Muscle of leg (tissue), 11 donors: ENCODE results near the gene DENND5B. TPM values are rescaled to one million over a fixed set of nuclear protein-coding genes. Genes with fewer than 3 reads are reported as not detected.
"Not testable (repeated sequence)": the region's sequence is repeated elsewhere in the genome, so short reads cannot be mapped to it uniquely, and the experiment has no call there.

Source experiments
- DNase-seq: peaks from one replicate; pipeline ENCODE4 v3.0.0; 2013
- H3K27ac ChIP-seq: one replicate; pipeline ENCODE4 v1.5.1; 2013; ENCODE audit warnings: mild to moderate bottlenecking, low read length, control low read depth
- H3K27me3 ChIP-seq: one replicate; pipeline ENCODE4 v1.6.1; 2013; ENCODE audit warnings: low read length; ENCODE audit not compliant: control insufficient read depth, insufficient read depth
- H3K36me3 ChIP-seq: one replicate; pipeline ENCODE4 v1.6.1; 2013; ENCODE audit warnings: low read length; ENCODE audit not compliant: control insufficient read depth, insufficient read depth
- H3K4me1 ChIP-seq: one replicate; pipeline ENCODE4 v1.6.1; 2013; ENCODE audit warnings: low read length; ENCODE audit not compliant: control insufficient read depth, insufficient read depth
- H3K4me3 ChIP-seq: one replicate; pipeline ENCODE4 v1.5.1; 2013; ENCODE audit warnings: low read length, control low read depth
- H3K9me3 ChIP-seq: replicated peaks from 2 replicates; pipeline ENCODE4 v1.6.1; 2013; ENCODE audit warnings: low read depth, low read length; ENCODE audit not compliant: control insufficient read depth
- WGBS: methylation state at CpG from one replicate; pipeline ENCODE4 v1.1.5; 2013; ENCODE audit warnings: missing lambda C conversion rate; ENCODE audit not compliant: insufficient coverage; 5-methylcytosine and 5-hydroxymethylcytosine counted together
- polyA plus RNA-seq, 8 donors: library from polyadenylated mRNA; unstranded; fragments of 120-200 nt; gene quantifications; one replicate each; pipeline versions ENCODE4 v1.2.1 to v1.2.3, GENCODE V29; 2013; ENCODE audit warnings: inconsistent platforms in 1 of 8, low replicate concordance in 1 of 8; ENCODE audit not compliant: insufficient read length in 8 of 8, insufficient read depth in 1 of 8
- total RNA-seq: library from RNA; stranded (reverse); fragments of 120-200 nt; gene quantifications from one replicate; pipeline ENCODE4 v1.2.4, GENCODE V29; 2013

DENND5B gene
- total and polyA plus RNA-seq, 9 donors = 13.2 to 22.3 (median 20.0) TPM

GRCh38 chr12:31478898-31479297, 112.0 kb downstream of the DENND5B start:
- DNase-seq = no peak
- Histone ChIP-seq H3K27ac (no peak overlapping the region), H3K4me1 (no peaks in the 10 kb centered on the region), H3K4me3 (no peak overlapping the region), H3K27me3 (no peaks in the 10 kb centered on the region), H3K9me3 (no peaks in the 10 kb centered on the region), H3K36me3 (peaks cover 7% of the 10 kb centered on the region)
- WGBS = no CpG with 5 or more reads among the region's 3 CpGs

GRCh38 chr12:31478425-31478824, 112.5 kb downstream of the DENND5B start:
- 100% methylated on average over 2 of the region's 5 CpGs for WGBS
- Histone ChIP-seq H3K27me3 (no peaks in the 10 kb centered on the region), H3K4me3 (no peak overlapping the region), H3K36me3 (peaks cover 7% of the 10 kb centered on the region), H3K4me1 (no peaks in the 10 kb centered on the region), H3K27ac (no peak overlapping the region), H3K9me3 (no peaks in the 10 kb centered on the region)
- DNase-seq = no peak

GRCh38 chr12:31477687-31478086, 113.2 kb downstream of the DENND5B start:
- H3K4me3 ChIP-seq = no peak overlapping the region
- H3K36me3 ChIP-seq = peaks cover 7% of the 10 kb centered on the region
- no peaks in the 10 kb centered on the region for H3K4me1 ChIP-seq
- no peak for DNase-seq
- H3K27ac ChIP-seq = no peak overlapping the region
- H3K9me3 ChIP-seq = no peaks in the 10 kb centered on the region
- no peaks in the 10 kb centered on the region for H3K27me3 ChIP-seq

- H3K36me3 ChIP-seq = peaks cover 7% of the 10 kb centered on the region
- no peaks in the 10 kb centered on the region for H3K9me3 ChIP-seq
- no peak for DNase-seq
- no peak overlapping the region for H3K4me3 ChIP-seq
- no peaks in the 10 kb centered on the region for H3K27me3 ChIP-seq
- no CpG with 5 or more reads among the region's 4 CpGs for WGBS
- H3K27ac ChIP-seq = no peak overlapping the region
- no peaks in the 10 kb centered on the region for H3K4me1 ChIP-seq
Measured at GRCh38 chr12:31476437-31476836, 114.5 kb downstream of the DENND5B start.

- not testable (repeated sequence) for H3K9me3 ChIP-seq, H3K27ac ChIP-seq, H3K4me3 ChIP-seq, DNase-seq, H3K4me1 ChIP-seq, H3K36me3 ChIP-seq, H3K27me3 ChIP-seq
- WGBS = 100% methylated on average over 1 of the region's 7 CpGs
Measured at GRCh38 chr12:31475610-31476009, 115.3 kb downstream of the DENND5B start.

- Histone ChIP-seq H3K4me1 (no peaks in the 10 kb centered on the region), H3K27me3 (no peaks in the 10 kb centered on the region), H3K27ac (no peak overlapping the region), H3K4me3 (no peak overlapping the region), H3K9me3 (no peaks in the 10 kb centered on the region), H3K36me3 (peaks cover 5% of the 10 kb centered on the region)
- WGBS = no CpG with 5 or more reads among the region's 2 CpGs
- no peak for DNase-seq
Measured at GRCh38 chr12:31474751-31475150, 116.2 kb downstream of the DENND5B start.

- Histone ChIP-seq H3K9me3 (no peaks in the 10 kb centered on the region), H3K4me1 (no peaks in the 10 kb centered on the region)
Measured at GRCh38 chr12:31471823-31472222, 119.1 kb downstream of the DENND5B start.

GRCh38 chr12:31471051-31471450, 119.9 kb downstream of the DENND5B start:
- Histone ChIP-seq H3K36me3 (no peaks in the 10 kb centered on the region), H3K9me3 (no peaks in the 10 kb centered on the region), H3K4me1 (no peaks in the 10 kb centered on the region), H3K27ac (no peak overlapping the region), H3K4me3 (no peak overlapping the region), H3K27me3 (no peaks in the 10 kb centered on the region)
- no CpG with 5 or more reads among the region's 6 CpGs for WGBS
- no peak for DNase-seq

More at GRCh38 chr12:31471823-31472222, 119.1 kb downstream of the DENND5B start:
- Histone ChIP-seq H3K4me3 (no peak overlapping the region), H3K36me3 (no peaks in the 10 kb centered on the region), H3K27ac (no peak overlapping the region), H3K27me3 (no peaks in the 10 kb centered on the region)
- no peak for DNase-seq
- 86% methylated on average over 6 of the region's 7 CpGs for WGBS

GRCh38 chr12:31470459-31470858, 120.5 kb downstream of the DENND5B start:
- H3K9me3 ChIP-seq = peaks cover 2% of the 10 kb centered on the region
- no peaks in the 10 kb centered on the region for H3K27me3 ChIP-seq
- no peaks in the 10 kb centered on the region for H3K4me1 ChIP-seq
- no peak overlapping the region for H3K4me3 ChIP-seq
- DNase-seq = no peak
- peaks cover 3% of the 10 kb centered on the region for H3K36me3 ChIP-seq
- H3K27ac ChIP-seq = no peak overlapping the region

- Histone ChIP-seq H3K9me3 (peaks cover 2% of the 10 kb centered on the region), H3K36me3 (peaks cover 3% of the 10 kb centered on the region), H3K4me3 (no peak overlapping the region), H3K27me3 (no peaks in the 10 kb centered on the region), H3K27ac (no peak overlapping the region), H3K4me1 (no peaks in the 10 kb centered on the region)
- DNase-seq = no peak
Measured at GRCh38 chr12:31466768-31467167, 124.2 kb downstream of the DENND5B start.

- Histone ChIP-seq H3K27ac (no peak overlapping the region), H3K9me3 (peaks cover 2% of the 10 kb centered on the region), H3K4me1 (no peaks in the 10 kb centered on the region), H3K36me3 (peaks cover 3% of the 10 kb centered on the region), H3K27me3 (no peaks in the 10 kb centered on the region), H3K4me3 (no peak overlapping the region)
- 100% methylated on average over 1 of the region's 2 CpGs for WGBS
- DNase-seq = no peak
Measured at GRCh38 chr12:31465002-31465401, 125.9 kb downstream of the DENND5B start.
